ENCODE results near the gene MRC2.

DNA sequence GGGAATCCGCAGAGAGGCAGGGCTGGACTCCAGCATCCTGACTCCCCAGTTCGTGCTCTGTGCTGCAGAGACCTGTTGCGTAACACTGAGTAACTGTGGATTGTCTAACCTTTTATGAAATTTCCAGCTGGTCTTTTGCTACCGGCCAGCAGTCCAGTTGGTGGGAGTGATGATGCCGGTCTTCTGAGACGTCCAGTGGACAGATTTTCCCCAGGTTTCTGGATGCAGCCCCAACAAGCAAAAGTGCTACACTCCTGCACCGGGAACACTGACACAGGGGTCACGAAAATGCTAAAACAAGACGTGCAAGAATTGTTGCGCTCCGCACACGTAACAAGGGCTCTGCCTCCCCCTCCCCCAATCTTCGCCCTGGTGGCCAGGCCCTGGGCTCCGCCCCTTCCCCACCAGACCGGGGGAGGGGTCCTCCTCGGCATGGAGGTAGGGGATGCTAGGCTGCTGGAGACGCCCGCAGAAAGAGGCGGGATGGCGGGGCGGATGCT, 701 bp upstream of the MRC2 start:
- TF ChIP-seq, protein P1, sequence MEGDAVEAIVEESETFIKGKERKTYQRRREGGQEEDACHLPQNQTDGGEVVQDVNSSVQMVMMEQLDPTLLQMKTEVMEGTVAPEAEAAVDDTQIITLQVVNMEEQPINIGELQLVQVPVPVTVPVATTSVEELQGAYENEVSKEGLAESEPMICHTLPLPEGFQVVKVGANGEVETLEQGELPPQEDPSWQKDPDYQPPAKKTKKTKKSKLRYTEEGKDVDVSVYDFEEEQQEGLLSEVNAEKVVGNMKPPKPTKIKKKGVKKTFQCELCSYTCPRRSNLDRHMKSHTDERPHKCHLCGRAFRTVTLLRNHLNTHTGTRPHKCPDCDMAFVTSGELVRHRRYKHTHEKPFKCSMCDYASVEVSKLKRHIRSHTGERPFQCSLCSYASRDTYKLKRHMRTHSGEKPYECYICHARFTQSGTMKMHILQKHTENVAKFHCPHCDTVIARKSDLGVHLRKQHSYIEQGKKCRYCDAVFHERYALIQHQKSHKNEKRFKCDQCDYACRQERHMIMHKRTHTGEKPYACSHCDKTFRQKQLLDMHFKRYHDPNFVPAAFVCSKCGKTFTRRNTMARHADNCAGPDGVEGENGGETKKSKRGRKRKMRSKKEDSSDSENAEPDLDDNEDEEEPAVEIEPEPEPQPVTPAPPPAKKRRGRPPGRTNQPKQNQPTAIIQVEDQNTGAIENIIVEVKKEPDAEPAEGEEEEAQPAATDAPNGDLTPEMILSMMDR (IDR thresholded peaks at IDR 0.05): peak; percentile 13
- TF ChIP-seq RCOR1 (IDR thresholded peaks at IDR 0.05; ENCODE audit: low read length): peak; percentile 6
- no peak for TF ChIP-seq IRF3 (IDR thresholded peaks at IDR 0.05; ENCODE audit: low read depth, low read length)
- peak; percentile 17; the same call in 1 of the 2 replicates for TF ChIP-seq TAF1 (IDR thresholded peaks at IDR 0.05; ENCODE audit: borderline replicate concordance, low read depth, low read length)
- TF ChIP-seq EZH2phosphoT487 (IDR thresholded peaks at IDR 0.05; ENCODE audit: borderline replicate concordance, low read depth): no peak
- 0 out of 4 replicates have a peak, but pooled peaks of 1 of the 2 experiments have one; percentile 6 for TF ChIP-seq EP300 (IDR thresholded peaks at IDR 0.05; ENCODE audit: borderline replicate concordance in 1 of 2, low read depth in 1 of 2, low read length in 1 of 2)

Measured in SK-N-SH (cell line).